ENCODE measurements around the gene KSR1. TPM values are rescaled to one million over a fixed set of nuclear protein-coding genes. Genes with fewer than 3 reads are reported as not detected.

Gene KSR1
- total and polyA plus RNA-seq, 2 of the 8 experiments (the other 6 are each of a cell fraction or from before 2014, with no cell fraction given) = 14.1 to 34.7 TPM

DNA sequence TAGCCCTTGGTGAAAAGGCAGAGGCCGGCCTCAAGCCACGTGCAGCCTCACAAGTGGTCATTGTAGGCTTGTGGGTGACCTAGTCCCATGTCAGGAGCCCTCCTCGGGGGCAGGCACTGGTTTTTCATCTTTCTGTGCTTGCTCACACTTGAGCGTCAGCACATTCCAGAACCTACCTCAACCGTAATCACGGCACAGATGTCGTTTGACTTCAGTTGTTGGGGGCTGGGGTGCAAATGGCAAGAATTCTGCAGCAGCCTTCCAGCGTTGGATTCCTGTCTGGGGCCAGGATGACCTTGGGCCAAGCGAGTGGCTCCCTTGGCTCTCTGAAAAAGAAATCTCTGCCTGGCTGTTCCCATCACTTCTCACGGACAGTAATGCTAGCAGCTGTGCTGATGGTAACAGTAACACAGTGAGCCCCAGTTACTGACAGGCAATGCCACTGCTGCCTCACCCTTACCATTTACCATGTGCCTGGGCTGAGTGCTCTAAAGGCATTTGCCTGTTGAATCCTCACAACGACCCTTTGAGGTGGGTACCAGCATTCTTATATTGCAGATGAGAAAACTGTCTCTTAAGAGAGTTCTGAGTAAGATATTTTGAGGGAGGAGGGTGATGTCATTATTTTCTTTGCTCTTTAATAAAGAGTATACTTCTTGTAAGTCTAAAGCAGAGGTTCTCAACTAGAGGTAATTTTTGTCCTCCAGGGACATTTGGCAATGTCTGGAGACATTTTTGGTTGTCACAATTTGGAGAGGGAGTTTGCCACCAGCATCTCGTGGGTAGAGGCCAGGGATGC lies 46.5 kb downstream of the KSR1 start (continued):
- TF ChIP-seq, protein P1, sequence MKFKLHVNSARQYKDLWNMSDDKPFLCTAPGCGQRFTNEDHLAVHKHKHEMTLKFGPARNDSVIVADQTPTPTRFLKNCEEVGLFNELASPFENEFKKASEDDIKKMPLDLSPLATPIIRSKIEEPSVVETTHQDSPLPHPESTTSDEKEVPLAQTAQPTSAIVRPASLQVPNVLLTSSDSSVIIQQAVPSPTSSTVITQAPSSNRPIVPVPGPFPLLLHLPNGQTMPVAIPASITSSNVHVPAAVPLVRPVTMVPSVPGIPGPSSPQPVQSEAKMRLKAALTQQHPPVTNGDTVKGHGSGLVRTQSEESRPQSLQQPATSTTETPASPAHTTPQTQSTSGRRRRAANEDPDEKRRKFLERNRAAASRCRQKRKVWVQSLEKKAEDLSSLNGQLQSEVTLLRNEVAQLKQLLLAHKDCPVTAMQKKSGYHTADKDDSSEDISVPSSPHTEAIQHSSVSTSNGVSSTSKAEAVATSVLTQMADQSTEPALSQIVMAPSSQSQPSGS (IDR thresholded peaks at IDR 0.05; ENCODE audit: low read length) = no peak
- TF ChIP-seq SIN3A (conservative IDR thresholded peaks at IDR 0.05 in 1 of 2, IDR thresholded peaks at IDR 0.05 in 1 of 2; ENCODE audit: low read depth in 1 of 2, low read length in 2 of 2) = no peak
- TF ChIP-seq, protein P2, sequence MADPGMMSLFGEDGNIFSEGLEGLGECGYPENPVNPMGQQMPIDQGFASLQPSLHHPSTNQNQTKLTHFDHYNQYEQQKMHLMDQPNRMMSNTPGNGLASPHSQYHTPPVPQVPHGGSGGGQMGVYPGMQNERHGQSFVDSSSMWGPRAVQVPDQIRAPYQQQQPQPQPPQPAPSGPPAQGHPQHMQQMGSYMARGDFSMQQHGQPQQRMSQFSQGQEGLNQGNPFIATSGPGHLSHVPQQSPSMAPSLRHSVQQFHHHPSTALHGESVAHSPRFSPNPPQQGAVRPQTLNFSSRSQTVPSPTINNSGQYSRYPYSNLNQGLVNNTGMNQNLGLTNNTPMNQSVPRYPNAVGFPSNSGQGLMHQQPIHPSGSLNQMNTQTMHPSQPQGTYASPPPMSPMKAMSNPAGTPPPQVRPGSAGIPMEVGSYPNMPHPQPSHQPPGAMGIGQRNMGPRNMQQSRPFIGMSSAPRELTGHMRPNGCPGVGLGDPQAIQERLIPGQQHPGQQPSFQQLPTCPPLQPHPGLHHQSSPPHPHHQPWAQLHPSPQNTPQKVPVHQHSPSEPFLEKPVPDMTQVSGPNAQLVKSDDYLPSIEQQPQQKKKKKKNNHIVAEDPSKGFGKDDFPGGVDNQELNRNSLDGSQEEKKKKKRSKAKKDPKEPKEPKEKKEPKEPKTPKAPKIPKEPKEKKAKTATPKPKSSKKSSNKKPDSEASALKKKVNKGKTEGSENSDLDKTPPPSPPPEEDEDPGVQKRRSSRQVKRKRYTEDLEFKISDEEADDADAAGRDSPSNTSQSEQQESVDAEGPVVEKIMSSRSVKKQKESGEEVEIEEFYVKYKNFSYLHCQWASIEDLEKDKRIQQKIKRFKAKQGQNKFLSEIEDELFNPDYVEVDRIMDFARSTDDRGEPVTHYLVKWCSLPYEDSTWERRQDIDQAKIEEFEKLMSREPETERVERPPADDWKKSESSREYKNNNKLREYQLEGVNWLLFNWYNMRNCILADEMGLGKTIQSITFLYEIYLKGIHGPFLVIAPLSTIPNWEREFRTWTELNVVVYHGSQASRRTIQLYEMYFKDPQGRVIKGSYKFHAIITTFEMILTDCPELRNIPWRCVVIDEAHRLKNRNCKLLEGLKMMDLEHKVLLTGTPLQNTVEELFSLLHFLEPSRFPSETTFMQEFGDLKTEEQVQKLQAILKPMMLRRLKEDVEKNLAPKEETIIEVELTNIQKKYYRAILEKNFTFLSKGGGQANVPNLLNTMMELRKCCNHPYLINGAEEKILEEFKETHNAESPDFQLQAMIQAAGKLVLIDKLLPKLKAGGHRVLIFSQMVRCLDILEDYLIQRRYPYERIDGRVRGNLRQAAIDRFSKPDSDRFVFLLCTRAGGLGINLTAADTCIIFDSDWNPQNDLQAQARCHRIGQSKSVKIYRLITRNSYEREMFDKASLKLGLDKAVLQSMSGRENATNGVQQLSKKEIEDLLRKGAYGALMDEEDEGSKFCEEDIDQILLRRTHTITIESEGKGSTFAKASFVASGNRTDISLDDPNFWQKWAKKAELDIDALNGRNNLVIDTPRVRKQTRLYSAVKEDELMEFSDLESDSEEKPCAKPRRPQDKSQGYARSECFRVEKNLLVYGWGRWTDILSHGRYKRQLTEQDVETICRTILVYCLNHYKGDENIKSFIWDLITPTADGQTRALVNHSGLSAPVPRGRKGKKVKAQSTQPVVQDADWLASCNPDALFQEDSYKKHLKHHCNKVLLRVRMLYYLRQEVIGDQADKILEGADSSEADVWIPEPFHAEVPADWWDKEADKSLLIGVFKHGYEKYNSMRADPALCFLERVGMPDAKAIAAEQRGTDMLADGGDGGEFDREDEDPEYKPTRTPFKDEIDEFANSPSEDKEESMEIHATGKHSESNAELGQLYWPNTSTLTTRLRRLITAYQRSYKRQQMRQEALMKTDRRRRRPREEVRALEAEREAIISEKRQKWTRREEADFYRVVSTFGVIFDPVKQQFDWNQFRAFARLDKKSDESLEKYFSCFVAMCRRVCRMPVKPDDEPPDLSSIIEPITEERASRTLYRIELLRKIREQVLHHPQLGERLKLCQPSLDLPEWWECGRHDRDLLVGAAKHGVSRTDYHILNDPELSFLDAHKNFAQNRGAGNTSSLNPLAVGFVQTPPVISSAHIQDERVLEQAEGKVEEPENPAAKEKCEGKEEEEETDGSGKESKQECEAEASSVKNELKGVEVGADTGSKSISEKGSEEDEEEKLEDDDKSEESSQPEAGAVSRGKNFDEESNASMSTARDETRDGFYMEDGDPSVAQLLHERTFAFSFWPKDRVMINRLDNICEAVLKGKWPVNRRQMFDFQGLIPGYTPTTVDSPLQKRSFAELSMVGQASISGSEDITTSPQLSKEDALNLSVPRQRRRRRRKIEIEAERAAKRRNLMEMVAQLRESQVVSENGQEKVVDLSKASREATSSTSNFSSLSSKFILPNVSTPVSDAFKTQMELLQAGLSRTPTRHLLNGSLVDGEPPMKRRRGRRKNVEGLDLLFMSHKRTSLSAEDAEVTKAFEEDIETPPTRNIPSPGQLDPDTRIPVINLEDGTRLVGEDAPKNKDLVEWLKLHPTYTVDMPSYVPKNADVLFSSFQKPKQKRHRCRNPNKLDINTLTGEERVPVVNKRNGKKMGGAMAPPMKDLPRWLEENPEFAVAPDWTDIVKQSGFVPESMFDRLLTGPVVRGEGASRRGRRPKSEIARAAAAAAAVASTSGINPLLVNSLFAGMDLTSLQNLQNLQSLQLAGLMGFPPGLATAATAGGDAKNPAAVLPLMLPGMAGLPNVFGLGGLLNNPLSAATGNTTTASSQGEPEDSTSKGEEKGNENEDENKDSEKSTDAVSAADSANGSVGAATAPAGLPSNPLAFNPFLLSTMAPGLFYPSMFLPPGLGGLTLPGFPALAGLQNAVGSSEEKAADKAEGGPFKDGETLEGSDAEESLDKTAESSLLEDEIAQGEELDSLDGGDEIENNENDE (IDR thresholded peaks at IDR 0.05; ENCODE audit: insufficient replicate concordance, low read length) = no peak
- no peak for TF ChIP-seq CBX5 (IDR thresholded peaks at IDR 0.05; ENCODE audit: low read depth, low read length)

All from H1 (cell line).